GM21381 (cell line): ENCODE results near the gene ZNF672.
"Not testable (repeated sequence)": the region's sequence is repeated elsewhere in the genome, so short reads cannot be mapped to it uniquely, and the experiment has no call there.

Experiments used
- ATAC-seq: cut with Tn5 transposase; IDR thresholded peaks from one replicate; pipeline ENCODE4 v1.9.1; 2021; ENCODE audit warnings: mild to moderate bottlenecking, moderate library complexity; ENCODE audit not compliant: unreplicated experiment

Gene ZNF672

GRCh38 chr1:248852481-248853405, 14.7 kb downstream of the ZNF672 start:
- no peak for ATAC-seq

- no peak for ATAC-seq
Observed at GRCh38 chr1:248853663-248854375, 15.8 kb downstream of the ZNF672 start.

- no peak for ATAC-seq
Observed at GRCh38 chr1:248855580-248855979, 17.6 kb downstream of the ZNF672 start.

- no peak for ATAC-seq
Observed at GRCh38 chr1:248856176-248856575, 18.2 kb downstream of the ZNF672 start.

GRCh38 chr1:248857201-248857600, 19.2 kb downstream of the ZNF672 start:
- no peak for ATAC-seq

GRCh38 chr1:248857749-248858095, 19.7 kb downstream of the ZNF672 start:
- no peak for ATAC-seq

- peak; percentile 37 for ATAC-seq
Observed at GRCh38 chr1:248858096-248858890, 20.3 kb downstream of the ZNF672 start.

GRCh38 chr1:248858891-248859889, 21.2 kb downstream of the ZNF672 start, which contains the start of gene ZNF692:
ZNF692 (minus strand) TSS chr1:248859085; CDS start chr1:248858309, 776 bp downstream.
- ATAC-seq, result peak; percentile 83

GRCh38 chr1:248860007-248860406, 22.0 kb downstream of the ZNF672 start:
- ATAC-seq, result no peak

GRCh38 chr1:248861616-248862015, 23.6 kb downstream of the ZNF672 start:
- ATAC-seq, result no peak

- peak; percentile 9 for ATAC-seq
Observed at GRCh38 chr1:248862695-248862997, 24.6 kb downstream of the ZNF672 start.

- peak; percentile 61 for ATAC-seq
Observed at GRCh38 chr1:248862998-248863881, 25.2 kb downstream of the ZNF672 start.

GRCh38 chr1:248871837-248872401, 33.9 kb downstream of the ZNF672 start:
- ATAC-seq, result no peak

- peak; percentile 44 for ATAC-seq
Observed at GRCh38 chr1:248872752-248873408, 34.9 kb downstream of the ZNF672 start.

- ATAC-seq, result peak; percentile 78
Observed at GRCh38 chr1:248873409-248873992, 35.5 kb downstream of the ZNF672 start.

- peak; percentile 46 for ATAC-seq
Observed at GRCh38 chr1:248873993-248874533, 36.0 kb downstream of the ZNF672 start.

- ATAC-seq, result no peak
Observed at GRCh38 chr1:248881261-248881660, 43.2 kb downstream of the ZNF672 start.

GRCh38 chr1:248882427-248882826, 44.4 kb downstream of the ZNF672 start:
- not testable (repeated sequence) for ATAC-seq
